ENCODE results near the gene PLEKHG5.

PLEKHG5 gene

DNA sequence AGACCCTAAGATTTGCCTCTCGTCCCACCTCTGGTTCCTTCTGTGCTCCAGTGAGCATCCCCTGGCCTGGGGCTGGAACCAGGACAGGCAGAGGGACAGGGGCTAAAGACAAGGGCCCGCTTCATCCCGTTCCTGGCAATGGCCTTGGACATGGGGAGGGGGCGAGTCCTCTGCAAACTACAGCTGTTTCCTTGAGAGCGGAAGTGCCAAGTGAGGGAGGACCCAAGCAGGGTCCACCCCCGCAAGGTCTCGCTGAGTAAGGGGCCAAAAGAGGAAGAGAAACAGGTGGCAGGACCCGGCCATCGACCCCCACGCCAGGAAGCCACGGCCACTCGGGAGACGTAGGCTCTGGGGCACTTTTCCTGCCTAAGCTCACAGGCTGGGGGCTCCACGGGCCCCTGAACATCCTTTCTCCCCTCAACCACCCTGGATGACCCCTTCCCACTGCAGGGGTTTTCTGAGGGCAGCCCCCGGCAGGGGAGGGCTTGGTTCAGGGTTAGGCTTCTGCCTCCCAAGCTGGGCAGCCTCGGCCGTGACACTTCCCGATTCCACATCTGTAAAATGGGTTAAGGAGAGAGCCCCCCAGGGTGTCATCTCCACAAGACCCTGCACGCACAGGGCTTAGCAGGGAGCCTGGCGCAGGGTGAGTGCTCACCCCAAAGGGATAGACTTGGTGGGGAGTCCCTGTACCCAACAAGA is 17.9 kb upstream of the PLEKHG5 start:
- no peak for DNase-seq

DNA sequence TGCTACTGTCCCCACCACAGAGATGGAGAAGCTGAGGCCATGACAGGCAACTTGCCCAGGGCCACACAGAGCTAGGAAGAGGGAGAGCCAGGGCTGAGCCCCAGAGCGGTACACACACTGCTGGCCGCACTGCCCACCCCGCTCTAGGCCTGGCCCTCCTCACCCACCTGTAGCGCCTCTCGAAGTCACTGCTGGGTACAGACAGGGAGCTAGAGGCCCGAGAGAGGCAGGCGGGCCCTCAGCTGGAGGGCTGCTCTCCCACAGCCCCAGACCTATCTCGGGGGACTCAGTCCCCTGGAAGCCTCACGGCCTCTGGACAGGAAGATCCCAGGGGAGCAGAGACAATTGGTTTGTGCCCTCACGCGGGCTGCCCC is 17.3 kb upstream of the PLEKHG5 start:
- DNase-seq: no peak

DNA sequence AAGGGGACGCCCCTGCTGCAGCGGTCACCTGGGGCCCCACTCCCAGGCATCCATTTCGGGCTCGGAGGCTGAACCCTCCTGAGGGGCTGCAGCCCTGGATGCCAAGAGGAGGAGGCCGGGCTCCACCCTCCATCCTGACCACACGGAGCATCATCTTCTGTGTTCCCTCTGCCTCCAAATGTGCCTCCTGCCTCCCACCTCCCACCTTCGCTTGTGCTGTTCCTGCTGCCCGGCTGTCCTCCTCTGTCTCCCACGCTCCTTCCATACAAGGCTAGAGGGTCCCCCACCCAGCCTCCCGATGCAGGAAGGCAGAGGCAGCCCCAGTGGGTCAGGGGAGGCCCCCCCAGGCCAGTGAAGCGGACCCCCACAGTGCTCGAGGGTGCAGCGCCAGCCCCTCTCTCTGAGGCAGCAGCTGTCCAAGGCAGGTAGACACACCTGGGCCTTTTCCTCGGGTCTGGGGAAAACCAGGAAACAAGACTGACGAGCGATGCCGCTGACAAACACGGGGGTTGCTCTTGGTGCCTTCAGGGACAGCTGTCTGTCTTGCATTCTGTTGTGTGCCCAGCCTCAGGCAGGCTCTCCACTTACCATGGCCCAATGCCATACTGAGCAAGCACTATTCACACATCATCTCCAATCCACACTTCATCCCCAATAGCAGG is 16.8 kb upstream of the PLEKHG5 start:
- no peak for DNase-seq

DNA sequence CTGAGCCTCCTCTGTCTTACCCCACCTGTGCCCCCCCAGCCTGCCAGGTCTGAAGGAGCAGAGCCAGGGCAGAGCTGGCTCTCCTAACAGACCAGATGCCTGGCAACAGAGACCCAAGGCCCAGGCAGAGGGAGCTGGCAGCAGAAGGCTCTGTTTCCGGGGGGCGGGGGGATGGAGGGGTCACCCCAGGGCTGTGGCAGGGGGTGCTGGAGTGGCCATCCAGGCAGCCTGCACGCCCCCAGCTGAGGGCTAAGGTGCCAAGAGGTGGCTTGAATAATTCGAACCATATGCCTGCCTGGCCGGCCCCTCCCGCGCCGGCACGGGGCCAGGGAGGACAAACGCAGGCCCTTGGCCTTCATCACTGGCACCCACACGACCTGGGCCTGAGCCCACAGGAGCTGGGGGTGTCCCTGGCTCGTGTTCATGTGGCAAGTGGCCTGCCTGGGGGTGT is 16.0 kb upstream of the PLEKHG5 start:
- no peak for DNase-seq

- no peak for DNase-seq
Measured at GRCh38 chr1:6507037-6507428, 15.6 kb upstream of the PLEKHG5 start.

GRCh38 chr1:6506210-6507036 is 15.0 kb upstream of the PLEKHG5 start:
- no peak for DNase-seq

GRCh38 chr1:6505367-6506209 is 14.1 kb upstream of the PLEKHG5 start:
- no peak for DNase-seq

DNA sequence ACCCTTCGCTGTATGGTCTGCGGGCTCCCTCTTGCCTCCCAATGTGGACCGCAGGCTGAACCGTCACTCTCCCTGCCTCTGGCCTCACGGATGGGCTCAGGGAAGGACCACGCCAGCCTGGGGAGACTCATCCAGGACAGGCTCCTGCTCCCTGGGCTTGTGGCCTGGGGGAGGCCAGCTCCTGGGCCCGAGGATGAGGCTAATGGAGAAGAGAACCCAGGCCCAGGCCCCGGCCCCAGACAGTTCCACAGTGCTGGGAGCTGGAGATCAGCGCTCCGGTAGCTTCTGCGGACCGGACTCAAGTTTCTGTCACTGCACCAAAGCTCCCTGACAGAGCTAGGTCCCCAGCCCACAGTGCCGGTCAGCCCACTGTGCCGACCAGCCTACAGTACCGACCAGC is 13.4 kb upstream of the PLEKHG5 start:
- no peak for DNase-seq

- DNase-seq: no peak
Measured at GRCh38 chr1:6503884-6504602, 12.6 kb upstream of the PLEKHG5 start.

GRCh38 chr1:6502000-6502891 is 10.8 kb upstream of the PLEKHG5 start:
- no peak for DNase-seq

- DNase-seq: no peak
Measured at GRCh38 chr1:6501279-6501813, 9.9 kb upstream of the PLEKHG5 start.

- no peak for DNase-seq
Measured at GRCh38 chr1:6500544-6501278, 9.2 kb upstream of the PLEKHG5 start.

DNA sequence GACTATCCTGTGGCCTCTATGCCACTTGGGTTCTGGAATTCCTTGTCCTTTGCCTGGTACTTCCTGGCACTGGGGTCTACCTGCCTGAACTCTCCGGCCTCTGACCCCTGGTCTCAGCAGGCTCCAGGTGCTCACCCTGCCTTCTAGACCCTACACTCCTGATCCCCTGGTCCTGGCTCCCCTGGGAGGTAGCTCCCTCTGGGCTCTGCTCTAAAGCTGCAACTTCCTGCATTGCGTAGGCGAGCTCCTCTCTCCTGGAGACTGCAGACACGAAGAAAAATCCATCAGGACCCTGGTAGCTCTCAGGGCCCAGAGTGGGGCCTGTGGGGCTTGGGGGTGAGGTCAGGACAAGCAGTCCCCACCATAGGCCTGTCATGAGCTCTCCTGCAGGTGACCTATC is 7.8 kb upstream of the PLEKHG5 start:
- DNase-seq: no peak

DNA sequence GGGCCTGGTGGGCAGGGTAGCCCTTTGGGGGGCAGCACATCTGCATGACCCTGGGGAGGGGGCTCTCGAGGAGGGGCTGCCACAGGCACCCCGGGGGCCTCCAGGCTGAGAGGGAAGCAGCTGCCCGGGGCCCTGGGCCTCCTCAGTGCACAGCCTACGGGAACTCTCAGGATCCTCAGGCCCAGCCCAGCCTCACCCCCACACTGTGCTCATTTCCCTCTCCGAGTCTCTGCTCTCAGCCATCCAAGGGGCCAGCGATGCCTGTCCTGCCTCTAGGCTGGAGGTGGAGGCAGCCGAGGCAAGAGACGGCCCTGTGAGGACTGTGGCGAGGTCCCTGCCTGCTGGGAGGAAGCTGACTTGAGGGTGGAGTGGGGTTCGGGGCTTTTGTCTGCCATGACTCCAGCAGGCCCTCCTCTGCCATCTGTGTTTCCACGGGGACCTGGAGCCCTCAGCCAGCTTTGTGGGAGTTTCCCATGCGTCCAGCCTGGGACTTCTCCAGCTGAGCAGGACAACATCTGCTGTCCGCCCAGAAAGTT is 7.2 kb upstream of the PLEKHG5 start:
- DNase-seq: no peak

DNA sequence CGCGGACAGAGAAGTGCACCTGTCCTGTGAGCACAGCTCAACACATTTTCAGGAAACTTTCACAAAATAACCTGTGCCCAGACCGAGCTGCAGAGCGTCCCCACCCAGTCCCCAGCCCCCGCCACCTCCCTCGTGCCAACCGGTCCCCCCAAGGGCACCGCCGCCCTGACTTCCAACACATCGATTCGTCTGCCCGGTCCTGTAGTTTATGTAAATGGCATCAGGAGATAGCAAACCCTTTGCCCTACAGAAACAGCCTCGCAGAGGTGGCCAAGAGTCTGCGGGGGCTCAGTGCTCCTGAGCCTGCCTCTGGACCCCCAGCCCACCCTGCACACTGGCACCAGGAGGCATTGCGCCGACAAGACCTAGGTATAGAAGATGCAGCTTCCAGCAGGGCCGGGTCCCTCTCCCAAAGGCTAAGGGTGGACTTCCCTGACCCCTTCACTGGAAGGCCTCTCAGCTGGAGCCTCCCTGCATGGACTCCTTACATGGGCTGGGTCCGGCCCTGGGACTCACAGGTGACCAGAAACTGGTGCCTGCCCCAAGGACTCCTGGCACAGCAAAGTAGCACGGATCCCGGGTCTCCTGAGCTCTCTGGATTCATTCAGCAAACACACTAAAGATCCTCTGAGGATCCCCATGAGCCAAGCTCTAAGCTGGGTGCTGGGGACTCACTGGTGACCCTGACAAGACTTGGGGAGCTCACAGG is 6.6 kb upstream of the PLEKHG5 start:
- DNase-seq: no peak

GRCh38 chr1:6497215-6497866 is 5.9 kb upstream of the PLEKHG5 start:
- DNase-seq: peak; percentile 24 to 58

- no peak for DNase-seq
Measured at GRCh38 chr1:6496890-6497214, 5.4 kb upstream of the PLEKHG5 start.

GRCh38 chr1:6496365-6496721 is 4.9 kb upstream of the PLEKHG5 start:
- DNase-seq: no peak
